IPS-NIHi7 (cell line): ENCODE results near the gene DDI2.
"Not testable (repeated sequence)": the region's sequence is repeated elsewhere in the genome, so short reads cannot be mapped to it uniquely, and the experiment has no call there.

ENCODE experiments used
- DNase-seq: peaks from one replicate; pipeline ENCODE4 v3.0.0; 2012; ENCODE audit warnings: mixed read lengths; ENCODE audit errors: extremely low spot score

DDI2 gene

GRCh38 chr1:15636436-15636835 lies 19.2 kb downstream of the DDI2 start:
- no peak for DNase-seq

- DNase-seq: no peak
Observed at GRCh38 chr1:15637826-15638225, 20.6 kb downstream of the DDI2 start.

DNA sequence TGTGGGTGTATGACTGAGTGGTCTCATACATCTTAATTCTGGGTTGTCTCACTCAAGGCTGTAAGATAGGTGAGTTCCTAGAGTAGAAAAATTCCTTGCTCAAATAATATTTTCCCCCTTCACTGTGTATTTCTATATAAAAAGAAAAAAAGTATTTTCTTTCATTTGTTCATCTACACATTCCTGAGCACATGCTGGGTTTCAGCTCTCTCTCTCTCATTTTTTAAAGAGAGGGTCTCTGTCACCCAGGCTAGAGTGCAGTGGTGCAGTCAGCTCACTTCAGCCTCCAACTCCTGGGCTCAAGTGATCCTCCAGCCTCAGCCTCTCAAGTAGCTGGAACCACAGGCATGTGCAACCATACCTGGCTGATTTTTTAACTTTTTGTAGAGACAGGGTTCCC lies 22.0 kb downstream of the DDI2 start:
- no peak for DNase-seq

GRCh38 chr1:15639931-15640330 lies 22.7 kb downstream of the DDI2 start:
- DNase-seq: no peak

DNA sequence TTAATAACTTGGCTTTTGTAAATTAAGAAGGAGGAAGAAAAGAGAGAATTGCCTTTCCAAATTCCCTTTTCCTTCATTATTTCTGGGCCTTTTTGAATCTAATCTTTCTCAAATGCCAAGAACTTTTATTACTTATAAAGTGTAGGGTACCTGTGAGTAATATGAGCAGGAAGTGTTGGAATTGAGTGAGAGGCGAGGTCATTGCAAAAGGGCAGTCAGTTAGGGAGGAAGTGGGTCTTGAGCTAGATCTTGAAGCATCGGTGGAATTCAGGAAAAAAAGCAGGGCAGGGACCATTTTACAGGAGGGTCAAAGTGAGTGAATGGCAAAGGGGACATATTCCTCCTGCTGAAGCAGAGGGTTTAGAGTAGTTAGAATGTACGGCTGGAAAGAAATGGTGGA lies 23.4 kb downstream of the DDI2 start:
- no peak for DNase-seq

GRCh38 chr1:15649937-15650336 lies 32.7 kb downstream of the DDI2 start:
- no peak for DNase-seq

- no peak for DNase-seq
Observed at GRCh38 chr1:15650433-15650832, 33.2 kb downstream of the DDI2 start.

GRCh38 chr1:15652130-15652529 lies 34.9 kb downstream of the DDI2 start:
- DNase-seq: not testable (repeated sequence)

GRCh38 chr1:15654091-15654690 lies 36.9 kb downstream of the DDI2 start:
- DNase-seq: no peak

DNA sequence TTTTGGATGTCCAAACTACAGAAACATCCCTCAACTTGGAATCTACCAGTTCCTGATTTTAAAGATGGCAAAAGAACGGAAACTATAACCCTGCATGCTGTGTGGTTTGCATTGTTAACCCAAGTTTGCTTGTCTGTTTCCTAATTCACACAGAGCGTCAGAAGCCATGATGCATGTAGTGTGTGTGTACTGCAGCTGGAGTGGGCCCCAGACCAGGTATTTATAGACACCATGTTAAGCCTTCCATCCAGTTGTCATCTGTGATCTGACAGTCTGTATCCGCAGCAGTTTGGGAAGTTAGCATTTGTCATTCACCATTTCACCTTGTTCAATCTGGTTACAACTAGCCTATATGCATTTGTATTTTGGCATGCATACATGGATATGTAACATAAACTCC lies 39.2 kb downstream of the DDI2 start:
- DNase-seq: no peak

DNA sequence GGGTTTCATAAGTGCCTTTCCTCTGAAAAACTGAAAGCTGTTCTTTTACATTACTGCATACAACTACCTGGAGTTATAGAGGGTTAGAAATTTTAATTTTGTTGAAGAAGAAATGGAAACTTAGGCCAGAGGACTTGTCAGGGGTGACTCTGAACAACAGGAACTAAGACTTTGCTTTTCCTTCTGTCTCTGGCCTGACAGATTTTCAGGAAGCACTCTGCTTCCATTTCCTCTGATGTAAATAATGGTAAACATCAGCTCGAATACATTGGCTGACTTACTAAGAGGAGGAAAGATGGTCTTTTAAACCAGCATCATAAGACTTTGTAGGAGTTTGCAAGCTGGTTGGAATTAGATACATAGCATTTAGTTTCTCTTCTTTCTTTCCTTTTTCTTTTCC lies 39.8 kb downstream of the DDI2 start:
- no peak for DNase-seq

DNA sequence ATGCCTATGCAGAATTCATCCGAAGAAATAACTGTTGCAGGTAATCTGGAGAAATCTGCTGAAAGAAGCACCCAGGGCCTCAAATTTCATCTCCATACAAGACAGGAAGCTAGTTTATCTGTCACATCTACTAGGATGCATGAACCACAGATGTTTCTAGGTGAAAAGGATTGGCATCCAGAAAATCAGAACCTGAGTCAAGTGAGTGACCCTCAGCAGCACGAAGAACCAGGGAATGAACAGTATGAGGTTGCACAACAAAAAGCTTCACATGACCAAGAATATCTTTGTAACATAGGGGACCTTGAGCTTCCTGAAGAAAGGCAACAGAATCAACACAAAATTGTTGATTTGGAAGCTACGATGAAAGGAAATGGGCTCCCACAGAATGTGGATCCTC lies 42.9 kb downstream of the DDI2 start:
- no peak for DNase-seq

GRCh38 chr1:15662477-15662876 lies 45.2 kb downstream of the DDI2 start:
- DNase-seq: no peak

DNA sequence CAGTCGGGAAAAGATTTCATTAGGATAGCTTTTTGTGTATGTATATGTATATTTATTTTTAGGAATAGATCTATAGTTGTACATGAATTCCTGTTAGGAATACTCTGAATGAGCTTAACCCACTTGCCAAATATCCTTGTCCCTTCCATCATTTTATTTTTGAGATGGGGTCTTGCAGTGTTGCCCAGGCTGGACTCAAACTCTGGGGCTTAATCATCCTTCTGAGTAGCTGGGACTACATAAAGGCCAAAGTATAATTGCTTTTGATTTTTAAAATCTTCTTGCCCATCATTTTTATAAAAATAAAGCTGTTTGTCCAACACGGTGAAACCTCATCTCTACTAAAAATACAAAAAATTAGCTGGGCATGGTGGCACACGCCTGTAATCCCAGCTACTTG lies 46.7 kb downstream of the DDI2 start:
- DNase-seq: no peak

GRCh38 chr1:15667362-15667761 lies 50.1 kb downstream of the DDI2 start:
- no peak for DNase-seq

DNA sequence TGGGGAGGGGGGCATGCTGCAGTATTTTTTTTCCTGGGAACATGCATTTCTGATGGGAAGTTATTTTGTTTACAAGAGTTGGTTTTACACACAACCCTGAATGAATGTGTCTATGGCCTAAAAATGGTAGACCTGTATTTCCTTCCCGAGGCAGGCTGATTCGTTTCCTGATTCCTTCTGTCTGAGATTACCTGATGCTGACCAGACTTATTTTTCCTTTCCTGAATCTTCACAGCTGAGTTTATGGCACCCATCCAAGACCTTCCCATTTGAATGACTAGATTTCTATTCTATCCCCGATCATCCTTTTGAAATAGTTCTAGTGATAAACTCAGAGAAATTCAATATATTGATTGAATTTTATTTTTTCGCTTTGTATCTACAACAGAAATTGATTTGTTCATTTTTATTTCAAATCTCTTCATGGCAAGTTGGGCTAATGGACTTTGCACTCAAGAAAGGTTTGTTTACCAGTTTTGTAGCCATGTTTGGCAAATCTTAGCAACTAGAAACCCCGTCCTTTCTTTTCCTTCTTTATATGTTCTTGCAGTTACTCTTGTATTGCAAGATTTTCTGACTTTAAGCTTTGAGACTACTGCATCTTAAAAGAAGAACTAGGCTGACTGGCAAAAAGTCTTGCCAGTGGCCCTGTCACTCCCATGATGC lies 51.0 kb downstream of the DDI2 start:
- DNase-seq: no peak

- no peak for DNase-seq
Observed at GRCh38 chr1:15669074-15669473, 51.8 kb downstream of the DDI2 start.

- no peak for DNase-seq
Observed at GRCh38 chr1:15669864-15670263, 52.6 kb downstream of the DDI2 start.

DNA sequence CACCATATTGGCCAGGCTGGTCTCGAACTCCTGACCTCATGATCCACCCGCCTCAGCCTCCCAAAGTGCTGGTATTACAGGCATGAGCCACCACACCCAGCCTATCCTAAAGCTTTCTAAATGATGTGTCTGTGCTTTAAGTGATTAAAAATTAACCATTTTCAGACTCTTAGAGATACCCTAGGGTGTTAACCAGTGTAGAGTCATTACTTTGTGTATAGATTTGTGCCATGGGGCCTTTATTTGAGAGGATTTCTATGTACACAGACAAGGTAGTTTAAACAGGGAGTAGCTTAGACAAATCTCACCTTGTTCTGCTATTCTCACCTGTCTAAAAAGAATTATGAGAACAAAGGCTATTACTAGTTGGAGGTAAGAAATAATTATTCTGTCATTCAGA lies 54.2 kb downstream of the DDI2 start:
- no peak for DNase-seq

- DNase-seq: no peak
Observed at GRCh38 chr1:15674386-15675159, 57.3 kb downstream of the DDI2 start.

GRCh38 chr1:15676010-15676409 lies 58.8 kb downstream of the DDI2 start:
- DNase-seq: no peak

- DNase-seq: no peak
Observed at GRCh38 chr1:15676688-15677661, 59.7 kb downstream of the DDI2 start.
